Measurements from ENCODE around the gene NFATC1. TPM values are rescaled to one million over a fixed set of nuclear protein-coding genes. Genes with fewer than 3 reads are reported as not detected.

Gene NFATC1
- polyA plus RNA-seq, 1 donor from 2014 or later = 63.2 TPM

DNA sequence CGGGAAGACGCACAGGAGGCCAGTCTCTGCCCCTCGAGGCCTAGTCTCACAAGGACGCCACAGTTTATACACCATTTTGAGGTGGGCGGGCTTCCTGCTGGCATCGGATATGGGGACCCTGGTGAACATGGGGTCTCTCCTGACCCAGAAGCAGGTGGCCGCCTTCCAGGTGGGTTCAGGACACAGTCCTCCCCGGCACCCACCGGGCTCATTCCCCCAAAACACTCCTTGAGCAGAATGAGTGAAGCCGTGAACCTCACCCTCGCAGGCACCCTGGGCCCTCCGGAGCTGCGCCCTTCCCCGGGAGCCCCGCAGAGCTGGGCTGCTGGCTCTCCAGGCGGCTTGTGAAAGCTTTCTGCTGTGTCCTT, 6.5 kb downstream of the NFATC1 start:
- Mint-ChIP-seq H3K9me3 (peaks cover 0 to 2% (median 0%) of the 10 kb centered on the region in 3 donors), H3K4me3 (peak overlapping the region; percentile 78 to 91 (median 86)), H3K27ac (peak overlapping the region in 2 of 3 donors; percentile 96 to 97), H3K4me1 (peaks cover 41 to 60% (median 43%) of the 10 kb centered on the region in 3 donors), H3K36me3 (peaks cover 3% of the 10 kb centered on the region), H3K27me3 (no peaks in the 10 kb centered on the region)

DNA sequence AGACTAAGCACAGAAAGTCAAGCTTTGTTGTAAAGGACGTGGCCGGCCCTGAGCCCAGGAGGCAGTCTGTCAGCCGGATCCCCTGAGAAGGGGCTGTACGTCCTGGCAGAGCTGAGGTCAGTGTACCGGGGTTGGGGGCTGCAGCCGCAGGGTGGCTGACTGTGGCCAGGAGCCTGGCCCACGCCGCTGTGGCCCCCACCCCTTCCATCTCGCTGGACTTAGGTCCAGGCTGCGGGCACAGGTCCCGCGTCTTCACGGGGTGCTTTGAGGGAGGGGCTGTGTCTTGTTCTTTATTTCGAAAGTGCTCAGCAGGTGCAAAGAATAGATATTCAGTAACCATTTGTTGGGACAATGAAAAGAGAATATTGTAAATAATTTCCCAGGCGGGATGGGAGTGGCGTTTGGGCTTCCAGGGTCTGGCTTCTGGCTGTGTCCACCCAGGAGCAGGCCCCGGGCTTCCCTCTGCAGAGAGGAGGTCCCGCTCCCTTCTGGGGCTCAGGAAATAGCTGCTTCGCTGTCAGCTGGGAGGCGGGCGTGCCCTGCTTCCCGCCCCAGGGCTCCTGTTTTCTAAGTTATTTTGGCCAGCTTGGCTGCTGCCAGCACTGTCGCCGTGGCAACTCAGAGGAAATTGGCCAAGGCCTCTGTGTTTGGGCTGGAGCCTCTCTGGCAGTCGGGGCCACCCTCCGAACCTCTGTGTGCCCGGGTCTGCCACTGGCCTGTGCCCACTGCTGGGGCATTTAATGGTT, 7.4 kb downstream of the NFATC1 start:
- Mint-ChIP-seq H3K4me1 (peaks cover 42 to 61% (median 43%) of the 10 kb centered on the region in 3 donors), H3K9me3 (peaks cover 0 to 2% (median 0%) of the 10 kb centered on the region in 3 donors)

DNA sequence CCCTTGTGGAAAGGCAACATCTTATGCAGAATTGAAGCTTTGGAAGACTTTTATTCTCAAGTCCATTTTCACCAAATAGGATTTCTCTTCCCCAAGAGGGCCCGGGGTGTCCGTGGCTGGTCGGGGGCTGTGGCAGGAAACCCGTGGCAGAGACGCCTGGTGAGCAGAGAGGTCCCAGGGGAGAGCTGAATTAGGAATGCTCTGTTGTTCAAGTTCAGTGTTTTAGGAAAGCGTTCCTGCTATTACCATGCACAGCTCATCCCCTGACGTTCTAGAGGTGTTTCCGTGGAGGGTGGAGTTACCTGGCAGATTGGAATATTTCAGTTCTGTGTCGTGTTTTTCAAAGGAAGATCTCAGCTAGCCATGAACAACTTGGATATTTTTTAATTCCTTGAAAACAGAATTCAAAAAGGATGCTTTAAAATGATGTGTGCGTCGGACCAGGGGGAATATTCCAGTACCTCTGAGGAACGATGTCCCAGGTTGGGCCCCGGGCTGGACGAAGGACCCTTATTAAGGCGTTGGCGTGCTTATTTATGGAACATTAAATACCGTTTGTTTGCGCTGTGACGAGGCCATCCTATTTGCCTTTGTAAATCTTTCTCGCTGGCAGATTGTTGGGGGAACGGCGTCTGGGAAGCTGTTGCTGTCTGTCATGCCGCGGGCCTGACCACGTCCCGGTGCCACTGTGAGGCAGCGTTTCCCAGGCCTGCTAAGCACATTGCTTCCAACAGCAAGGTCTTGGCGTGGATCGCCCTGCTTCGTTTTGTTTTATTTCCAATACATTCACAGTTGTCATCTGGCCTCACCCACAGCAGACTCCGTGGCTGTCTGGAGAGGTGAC, 8.2 kb downstream of the NFATC1 start:
- Mint-ChIP-seq H3K27ac (peak overlapping the region in 2 of 3 donors; percentile 96 to 97), H3K4me3 (peak overlapping the region; percentile 78 to 91 (median 86)), H3K36me3 (peaks cover 3% of the 10 kb centered on the region), H3K27me3 (no peaks in the 10 kb centered on the region), H3K4me1 (peaks cover 40 to 56% (median 41%) of the 10 kb centered on the region in 3 donors), H3K9me3 (peaks cover 0 to under 1% (median 0%) of the 10 kb centered on the region in 3 donors)

More for the DNA sequence above, 7.4 kb downstream of the NFATC1 start:
- H3K4me3 Mint-ChIP-seq = peak overlapping the region; percentile 78 to 91 (median 86)
- H3K27ac Mint-ChIP-seq = peak overlapping the region in 2 of 3 donors; percentile 96 to 97
- no peaks in the 10 kb centered on the region for H3K27me3 Mint-ChIP-seq
- H3K36me3 Mint-ChIP-seq = peaks cover 3% of the 10 kb centered on the region

DNA sequence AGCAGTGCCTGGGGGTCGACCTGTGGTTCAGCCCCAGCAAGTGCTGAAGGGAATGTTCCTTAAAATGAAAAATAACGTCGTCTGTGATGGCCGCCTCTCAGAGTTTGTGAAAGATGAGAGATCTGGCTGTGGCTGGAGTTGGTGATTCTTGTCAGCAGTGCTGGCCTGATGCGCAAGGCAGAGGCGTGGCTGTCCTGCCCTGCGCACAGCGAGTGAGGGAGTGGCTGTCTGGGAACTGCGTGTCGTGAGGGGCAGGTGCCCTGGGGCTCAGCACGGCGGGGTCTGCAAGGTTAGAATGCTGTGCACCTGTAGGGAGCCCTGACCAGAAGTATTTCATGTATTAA, 8.8 kb downstream of the NFATC1 start:
- Mint-ChIP-seq H3K4me3 (peak overlapping the region; percentile 78 to 91 (median 86)), H3K9me3 (no peaks in the 10 kb centered on the region), H3K27ac (peak overlapping the region in 2 of 3 donors; percentile 96 to 97), H3K27me3 (no peaks in the 10 kb centered on the region), H3K4me1 (peaks cover 38 to 54% (median 39%) of the 10 kb centered on the region in 3 donors), H3K36me3 (peaks cover 3% of the 10 kb centered on the region)

DNA sequence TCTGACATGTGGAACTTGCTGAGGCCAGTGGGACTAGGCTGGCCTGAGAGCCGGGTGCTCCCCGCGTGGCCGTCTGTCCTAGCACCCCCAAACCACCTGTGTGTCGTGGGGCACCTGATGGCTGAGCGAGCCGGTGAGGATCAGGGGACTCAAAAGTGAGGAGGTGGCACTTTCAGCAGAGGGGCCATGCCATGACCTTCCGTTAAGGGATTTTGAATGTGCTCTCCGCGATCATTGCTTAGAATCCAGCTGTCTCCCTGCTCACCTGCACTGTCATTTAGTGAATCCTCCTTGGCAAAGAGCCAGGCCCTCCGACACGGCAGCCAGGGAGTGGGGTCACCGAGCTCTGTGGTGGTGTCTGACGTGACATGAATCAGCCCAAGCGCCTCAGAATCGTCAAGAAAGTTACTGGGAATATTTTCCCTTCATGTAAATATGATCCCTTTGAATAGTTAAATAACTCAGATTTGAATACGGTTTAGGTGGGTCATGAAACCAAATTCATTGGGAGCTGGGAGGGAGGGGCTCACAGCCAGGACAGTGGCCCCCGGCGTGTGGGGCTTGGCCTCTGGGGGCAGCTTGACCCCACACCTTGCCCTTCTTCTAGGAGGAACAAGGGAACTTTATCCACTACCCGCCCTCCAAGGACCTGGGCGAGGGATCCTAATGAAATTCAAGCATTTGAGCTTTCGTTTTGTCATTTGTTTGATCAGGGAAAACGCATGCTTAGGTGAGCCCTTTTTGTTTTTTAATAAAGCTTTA, 9.5 kb downstream of the NFATC1 start:
- H3K36me3 Mint-ChIP-seq = peaks cover 3% of the 10 kb centered on the region
- no peaks in the 10 kb centered on the region for H3K9me3 Mint-ChIP-seq
- H3K27me3 Mint-ChIP-seq = no peaks in the 10 kb centered on the region
- H3K4me3 Mint-ChIP-seq = peak overlapping the region; percentile 66 to 91 (median 82)
- peaks cover 38 to 54% (median 39%) of the 10 kb centered on the region in 3 donors for H3K4me1 Mint-ChIP-seq
- H3K27ac Mint-ChIP-seq = peak overlapping the region in 2 of 3 donors; percentile 96 to 97

DNA sequence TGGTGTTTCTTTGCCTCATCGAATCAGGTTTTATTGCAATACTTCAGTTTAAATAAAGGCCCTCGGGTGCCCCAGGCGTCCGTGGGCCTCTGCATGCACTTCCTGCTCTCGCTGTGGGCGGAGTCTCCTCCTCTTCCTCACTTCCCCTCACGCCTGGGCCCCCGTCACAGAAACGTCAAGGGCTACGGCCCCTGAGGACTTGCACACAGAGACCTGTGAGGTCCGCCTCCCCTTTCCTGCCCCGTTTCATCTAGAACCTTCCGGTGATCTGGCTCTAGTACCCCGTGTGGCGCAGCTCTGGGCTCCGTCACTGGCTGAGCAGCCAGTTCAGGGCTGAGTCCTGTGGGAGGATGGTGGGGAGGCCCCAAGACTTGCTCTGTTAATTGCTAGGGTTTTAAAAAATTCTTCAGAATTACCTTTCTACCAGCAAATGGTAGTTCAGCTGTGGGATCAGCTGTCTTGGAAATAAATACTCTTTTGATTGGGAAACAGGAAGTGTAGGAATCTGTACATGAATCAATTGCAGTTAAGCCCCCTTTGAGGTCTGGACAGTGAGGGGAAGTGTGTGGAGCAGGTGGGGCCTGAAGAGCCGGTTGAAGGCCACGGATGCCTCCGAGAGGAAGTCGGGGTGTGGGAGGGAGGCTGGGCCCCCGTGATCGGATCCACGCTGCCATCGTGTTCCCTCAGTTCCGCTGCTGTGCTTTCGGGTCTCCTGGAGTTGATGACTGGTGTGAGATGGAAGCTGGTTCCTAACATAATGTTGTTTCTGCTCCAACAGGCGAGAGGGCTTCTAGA, 10.2 kb downstream of the NFATC1 start:
- Mint-ChIP-seq H3K27ac (peak overlapping the region in 2 of 3 donors; percentile 96 to 97), H3K36me3 (peaks cover 3% of the 10 kb centered on the region), H3K4me3 (peak overlapping the region; percentile 66 to 91 (median 82)), H3K9me3 (no peaks in the 10 kb centered on the region), H3K27me3 (no peaks in the 10 kb centered on the region), H3K4me1 (peaks cover 35 to 53% (median 37%) of the 10 kb centered on the region in 3 donors)

DNA sequence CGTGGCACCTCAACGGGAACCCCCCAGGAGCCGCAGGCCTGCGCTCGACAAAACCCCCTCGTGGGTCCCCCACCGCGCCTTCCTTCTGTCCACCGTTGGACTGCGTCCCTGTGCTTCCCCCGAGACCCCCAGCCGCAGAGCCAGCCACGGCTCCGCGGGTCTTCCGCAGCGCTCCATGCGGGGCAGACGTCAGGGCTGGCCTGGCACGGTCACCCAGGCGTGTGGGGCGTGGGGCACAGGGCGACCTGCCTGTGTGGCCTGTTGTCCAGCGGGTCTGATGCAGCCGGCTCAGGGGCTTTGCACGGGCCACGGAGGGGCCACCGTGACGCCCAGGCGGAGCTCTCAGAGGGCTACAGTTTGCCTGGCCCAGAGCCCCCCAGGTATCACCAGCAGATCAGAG, 11.0 kb downstream of the NFATC1 start:
- H3K9me3 Mint-ChIP-seq = no peaks in the 10 kb centered on the region
- H3K4me1 Mint-ChIP-seq = peaks cover 33 to 47% (median 36%) of the 10 kb centered on the region in 3 donors
- peak overlapping the region in 2 of 3 donors; percentile 80 to 96 for H3K27ac Mint-ChIP-seq
- H3K4me3 Mint-ChIP-seq = peak overlapping the region in 2 of 4 donors; percentile 78 to 91
- H3K27me3 Mint-ChIP-seq = no peaks in the 10 kb centered on the region
- peaks cover 3% of the 10 kb centered on the region for H3K36me3 Mint-ChIP-seq

DNA sequence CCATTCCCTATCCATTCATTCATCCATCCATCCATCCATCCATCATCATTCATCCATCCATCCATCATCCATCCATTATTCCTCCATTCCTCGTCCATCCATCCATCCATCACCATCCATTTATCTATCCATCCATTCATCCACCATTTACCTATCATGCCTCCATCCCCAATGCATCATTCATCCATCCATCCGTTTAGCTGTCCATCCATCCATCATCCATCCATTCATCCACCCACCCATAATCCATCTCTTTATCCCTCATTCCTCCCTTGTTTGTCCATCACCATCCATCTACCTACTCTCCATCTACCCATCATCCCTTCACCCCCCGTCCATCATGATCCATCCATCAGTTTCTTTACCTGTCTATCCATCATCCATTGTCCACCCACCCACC, 13.6 kb downstream of the NFATC1 start:
- Mint-ChIP-seq H3K36me3 (peaks cover 5% of the 10 kb centered on the region), H3K27ac (no peak overlapping the region), H3K4me1 (peaks cover 19 to 34% (median 25%) of the 10 kb centered on the region in 3 donors), H3K4me3 (no peak overlapping the region), H3K27me3 (no peaks in the 10 kb centered on the region), H3K9me3 (no peaks in the 10 kb centered on the region)

DNA sequence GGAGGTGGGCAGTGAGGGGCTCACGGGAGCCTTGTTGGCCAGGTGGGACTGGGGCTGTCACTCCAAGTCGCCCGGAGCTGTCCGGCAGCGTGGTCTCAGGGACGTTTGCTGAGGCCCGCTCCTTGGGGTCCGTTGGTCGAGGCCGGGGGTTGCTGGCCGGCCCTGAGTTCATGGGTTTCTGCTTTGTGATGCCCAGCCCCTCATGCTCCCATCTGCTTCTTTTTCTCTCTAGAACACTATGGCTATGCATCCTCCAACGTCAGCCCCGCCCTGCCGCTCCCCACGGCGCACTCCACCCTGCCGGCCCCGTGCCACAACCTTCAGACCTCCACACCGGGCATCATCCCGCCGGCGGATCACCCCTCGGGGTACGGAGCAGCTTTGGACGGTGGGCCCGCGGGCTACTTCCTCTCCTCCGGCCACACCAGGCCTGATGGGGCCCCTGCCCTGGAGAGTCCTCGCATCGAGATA, 14.5 kb downstream of the NFATC1 start:
- Mint-ChIP-seq H3K4me3 (no peak overlapping the region), H3K4me1 (peaks cover 18 to 29% (median 20%) of the 10 kb centered on the region in 3 donors), H3K27ac (no peak overlapping the region), H3K27me3 (no peaks in the 10 kb centered on the region), H3K36me3 (peaks cover 7% of the 10 kb centered on the region), H3K9me3 (no peaks in the 10 kb centered on the region)

DNA sequence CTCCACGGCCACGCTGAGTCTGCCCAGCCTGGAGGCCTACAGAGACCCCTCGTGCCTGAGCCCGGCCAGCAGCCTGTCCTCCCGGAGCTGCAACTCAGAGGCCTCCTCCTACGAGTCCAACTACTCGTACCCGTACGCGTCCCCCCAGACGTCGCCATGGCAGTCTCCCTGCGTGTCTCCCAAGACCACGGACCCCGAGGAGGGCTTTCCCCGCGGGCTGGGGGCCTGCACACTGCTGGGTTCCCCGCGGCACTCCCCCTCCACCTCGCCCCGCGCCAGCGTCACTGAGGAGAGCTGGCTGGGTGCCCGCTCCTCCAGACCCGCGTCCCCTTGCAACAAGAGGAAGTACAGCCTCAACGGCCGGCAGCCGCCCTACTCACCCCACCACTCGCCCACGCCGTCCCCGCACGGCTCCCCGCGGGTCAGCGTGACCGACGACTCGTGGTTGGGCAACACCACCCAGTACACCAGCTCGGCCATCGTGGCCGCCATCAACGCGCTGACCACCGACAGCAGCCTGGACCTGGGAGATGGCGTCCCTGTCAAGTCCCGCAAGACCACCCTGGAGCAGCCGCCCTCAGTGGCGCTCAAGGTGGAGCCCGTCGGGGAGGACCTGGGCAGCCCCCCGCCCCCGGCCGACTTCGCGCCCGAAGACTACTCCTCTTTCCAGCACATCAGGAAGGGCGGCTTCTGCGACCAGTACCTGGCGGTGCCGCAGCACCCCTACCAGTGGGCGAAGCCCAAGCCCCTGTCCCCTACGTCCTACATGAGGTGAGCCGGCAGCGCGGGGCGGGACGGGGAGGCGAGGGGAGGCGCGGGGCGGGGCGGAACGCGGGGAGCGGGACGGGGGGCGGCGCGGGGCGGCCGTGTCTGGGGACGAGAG, 15.2 kb downstream of the NFATC1 start:
- Mint-ChIP-seq H3K4me3 (no peak overlapping the region), H3K36me3 (peaks cover 7% of the 10 kb centered on the region), H3K4me1 (peaks cover 13 to 22% (median 15%) of the 10 kb centered on the region in 3 donors), H3K27me3 (no peaks in the 10 kb centered on the region), H3K27ac (no peak overlapping the region), H3K9me3 (no peaks in the 10 kb centered on the region)

DNA sequence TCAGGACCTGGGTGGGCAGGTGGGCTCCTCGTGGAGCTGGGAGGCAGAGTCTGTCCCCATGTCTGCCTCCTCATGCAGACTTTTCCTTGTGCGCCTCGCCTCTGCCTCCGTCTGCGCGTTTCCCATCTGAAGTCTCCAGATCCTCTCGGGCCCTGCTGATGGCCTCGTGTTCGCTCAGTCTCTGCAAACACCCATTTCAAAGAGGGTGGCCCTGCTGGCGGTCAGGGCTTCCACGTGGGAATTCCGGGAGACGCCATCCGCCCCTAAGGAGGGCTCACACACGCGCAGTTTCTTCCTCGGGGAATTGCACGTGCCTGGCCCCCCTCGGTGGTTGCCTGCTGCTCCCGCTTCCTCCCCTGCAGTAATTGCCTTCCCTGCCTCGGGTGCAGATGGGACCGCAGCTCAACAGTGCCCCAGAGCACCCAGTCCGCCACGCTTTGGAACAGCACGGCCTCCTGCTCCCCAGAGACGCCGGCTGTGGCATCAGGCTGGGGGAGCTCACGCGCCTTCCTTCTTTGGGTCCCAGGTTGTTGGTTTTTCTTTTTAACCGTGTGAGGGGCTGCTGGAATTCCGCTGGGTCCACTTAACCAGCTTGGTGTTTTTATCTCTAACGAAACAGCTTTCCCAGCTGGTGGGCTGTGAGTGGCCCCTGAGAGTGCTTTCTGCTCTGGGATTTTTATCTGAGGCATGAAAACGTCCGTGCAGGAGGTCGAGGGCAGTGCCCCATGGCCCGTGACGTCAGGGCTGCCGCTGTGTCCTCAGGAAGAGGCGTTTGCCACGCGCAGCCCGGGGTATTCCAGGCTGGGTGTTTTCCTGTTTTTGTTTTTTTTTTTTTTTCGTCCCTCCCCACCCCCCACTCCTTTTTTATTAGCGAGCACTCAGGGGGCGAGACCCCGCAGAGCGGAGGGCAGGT, 16.1 kb downstream of the NFATC1 start:
- Mint-ChIP-seq H3K4me3 (peak overlapping the region in 1 of 4 donors; percentile 17), H3K36me3 (peaks cover 4% of the 10 kb centered on the region), H3K27ac (no peak overlapping the region), H3K27me3 (no peaks in the 10 kb centered on the region), H3K9me3 (no peaks in the 10 kb centered on the region), H3K4me1 (peaks cover 8 to 18% (median 14%) of the 10 kb centered on the region in 3 donors)

DNA sequence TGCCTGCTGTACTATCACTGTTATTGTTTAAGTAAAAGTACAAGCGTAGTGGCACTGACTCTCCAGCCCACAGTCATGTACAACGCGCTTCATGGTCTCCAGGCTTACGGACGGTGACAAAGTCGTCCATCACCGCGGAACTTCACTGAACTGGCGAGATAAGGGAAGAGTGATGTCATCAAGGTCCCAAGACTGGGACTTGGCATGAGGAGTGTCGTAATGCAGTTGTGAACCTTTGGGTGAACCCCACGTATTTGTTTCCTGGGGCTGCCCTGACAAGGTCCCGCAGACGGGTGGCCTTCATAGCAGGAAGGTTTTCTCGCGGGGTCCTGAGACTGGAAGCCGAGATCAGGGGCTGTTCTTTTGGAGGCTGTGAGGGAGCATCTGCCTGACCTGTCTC, 17.3 kb downstream of the NFATC1 start:
- Mint-ChIP-seq H3K4me1 (peaks cover 8 to 16% (median 12%) of the 10 kb centered on the region in 3 donors), H3K27ac (peak overlapping the region in 1 of 3 donors; percentile 57), H3K9me3 (no peaks in the 10 kb centered on the region), H3K4me3 (no peak overlapping the region), H3K36me3 (peaks cover 4% of the 10 kb centered on the region), H3K27me3 (no peaks in the 10 kb centered on the region)

All from IgD-negative memory B cell (primary cell).